GM18517 (cell line): ENCODE data around the gene PRTFDC1.
"Not testable (repeated sequence)": the region's sequence is repeated elsewhere in the genome, so short reads cannot be mapped to it uniquely, and the experiment has no call there.

Source experiments
- ATAC-seq: cut with Tn5 transposase; IDR thresholded peaks from one replicate; pipeline ENCODE4 v1.9.1; 2021; ENCODE audit warnings: mild to moderate bottlenecking, moderate library complexity; ENCODE audit not compliant: unreplicated experiment

Gene PRTFDC1

DNA sequence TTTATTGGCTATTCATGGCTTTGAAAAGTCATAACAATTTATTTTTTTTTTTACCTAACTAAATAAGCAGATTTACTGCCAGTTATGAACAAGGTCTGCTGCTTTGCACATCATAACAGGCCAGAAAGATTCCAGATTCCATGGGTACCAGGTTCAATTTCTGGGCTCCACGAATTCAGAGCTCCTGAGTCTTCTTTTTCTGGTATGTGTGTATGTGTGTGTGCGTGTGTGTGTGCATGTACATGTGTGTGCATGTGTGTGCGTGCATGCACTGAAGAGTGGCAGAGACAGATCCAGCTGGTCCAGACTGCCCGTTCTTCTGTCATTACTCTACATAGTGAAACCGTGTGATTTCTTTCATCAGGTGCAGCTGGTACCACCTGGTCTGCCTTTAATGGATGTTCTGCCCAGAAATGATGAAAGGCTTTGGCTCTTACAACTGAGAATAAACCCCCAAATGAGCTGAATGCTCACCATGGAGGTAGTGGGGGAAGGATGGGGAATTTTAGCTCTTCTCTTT is 14.6 kb upstream of the PRTFDC1 start:
- ATAC-seq = no peak

DNA sequence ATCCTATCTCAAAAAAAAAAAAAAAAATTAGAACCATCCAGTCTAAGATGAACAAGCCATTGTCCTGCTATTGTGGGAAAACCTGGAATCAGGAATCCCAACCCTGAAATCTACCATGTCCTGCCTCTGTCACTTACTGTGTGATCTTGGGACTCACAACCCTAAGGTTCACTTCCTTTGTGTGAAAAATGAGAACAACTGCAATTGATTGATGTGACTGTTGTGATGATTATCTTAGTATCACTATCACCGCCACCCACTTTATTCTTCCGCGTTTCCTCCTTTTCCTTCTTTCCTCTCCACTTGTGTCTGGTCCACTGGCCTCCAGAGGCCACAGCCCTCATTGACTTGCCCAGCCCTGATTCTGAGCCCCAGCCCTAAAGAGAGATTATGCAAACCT is 12.6 kb upstream of the PRTFDC1 start:
- ATAC-seq = no peak

DNA sequence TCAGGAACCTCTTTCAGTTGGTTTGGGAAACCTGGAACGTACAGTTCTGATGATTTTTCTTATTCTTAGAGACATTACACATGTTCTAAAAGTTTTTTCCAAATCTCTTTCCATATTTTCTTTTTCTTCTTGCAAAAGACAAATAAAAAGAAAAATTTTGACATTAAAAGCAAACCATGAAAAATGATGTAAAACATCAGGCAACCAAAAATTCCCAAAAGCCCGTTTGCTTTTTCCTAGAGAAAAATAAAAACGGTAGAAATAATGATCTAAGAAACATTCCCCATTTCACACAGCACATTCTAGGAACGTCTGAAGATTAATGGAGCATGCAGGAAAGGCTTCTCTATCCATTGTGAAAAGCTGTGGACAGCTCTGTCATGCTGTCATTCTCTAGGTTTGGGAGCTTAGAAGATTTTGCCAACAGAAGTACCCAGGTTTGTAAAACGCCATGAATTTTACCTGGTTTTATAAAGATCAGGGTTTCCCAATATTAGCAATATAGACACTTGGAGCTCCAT is 11.2 kb upstream of the PRTFDC1 start:
- ATAC-seq = no peak

DNA sequence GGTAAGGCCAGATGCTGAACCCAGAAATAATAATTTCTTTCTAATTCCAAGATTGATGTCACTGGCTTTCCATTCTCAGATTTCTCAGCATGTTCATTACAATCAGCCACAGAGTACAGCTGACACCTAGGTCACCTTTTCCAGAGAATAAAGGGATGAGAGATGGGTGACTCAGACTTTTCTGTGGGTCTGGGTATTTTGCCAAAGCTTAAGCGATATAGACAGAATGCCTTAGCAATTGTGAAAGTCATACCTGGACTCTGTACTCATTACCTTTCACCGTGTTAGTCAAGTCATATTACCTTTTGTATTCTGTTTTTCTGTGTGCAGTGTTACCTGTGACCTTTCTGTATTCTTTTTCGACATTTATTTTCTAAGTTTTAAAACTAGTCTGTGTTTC is 10.6 kb upstream of the PRTFDC1 start:
- no peak for ATAC-seq

DNA sequence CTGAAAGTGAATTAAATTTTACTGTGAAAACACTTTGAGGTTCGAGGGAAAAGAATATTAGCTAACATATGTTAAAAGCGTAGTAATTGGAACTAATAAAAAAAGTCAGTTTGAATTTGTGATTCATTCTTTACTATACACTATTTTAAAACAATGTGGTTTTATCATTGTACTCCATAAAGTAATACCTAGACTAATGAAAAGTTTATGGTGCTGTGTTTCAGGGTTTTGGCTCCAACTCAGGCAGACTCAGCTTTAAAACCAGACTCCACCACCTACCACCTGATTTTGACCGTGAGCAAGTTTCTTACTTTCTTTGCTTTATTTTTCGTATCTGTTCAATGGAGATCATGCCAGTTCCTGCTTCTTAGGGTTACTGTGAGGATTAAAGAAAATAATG is 9.2 kb upstream of the PRTFDC1 start:
- no peak for ATAC-seq

DNA sequence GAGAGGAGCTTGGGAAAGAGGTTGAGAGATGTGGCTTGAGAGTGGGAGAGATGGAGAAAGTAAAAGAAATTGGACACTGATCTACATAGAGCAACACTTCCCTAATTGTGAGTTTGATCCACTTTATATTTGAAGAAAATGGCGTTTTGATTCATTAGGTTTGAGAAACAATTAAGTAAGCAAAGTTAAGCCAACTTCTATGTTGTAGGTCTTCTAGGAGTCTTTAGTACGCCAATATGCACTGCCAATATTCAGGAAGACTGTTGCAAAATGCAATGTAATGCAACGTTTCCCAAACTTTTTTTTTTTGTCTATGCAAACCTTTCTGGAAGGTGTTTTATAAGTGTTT is 7.0 kb upstream of the PRTFDC1 start:
- no peak for ATAC-seq

DNA sequence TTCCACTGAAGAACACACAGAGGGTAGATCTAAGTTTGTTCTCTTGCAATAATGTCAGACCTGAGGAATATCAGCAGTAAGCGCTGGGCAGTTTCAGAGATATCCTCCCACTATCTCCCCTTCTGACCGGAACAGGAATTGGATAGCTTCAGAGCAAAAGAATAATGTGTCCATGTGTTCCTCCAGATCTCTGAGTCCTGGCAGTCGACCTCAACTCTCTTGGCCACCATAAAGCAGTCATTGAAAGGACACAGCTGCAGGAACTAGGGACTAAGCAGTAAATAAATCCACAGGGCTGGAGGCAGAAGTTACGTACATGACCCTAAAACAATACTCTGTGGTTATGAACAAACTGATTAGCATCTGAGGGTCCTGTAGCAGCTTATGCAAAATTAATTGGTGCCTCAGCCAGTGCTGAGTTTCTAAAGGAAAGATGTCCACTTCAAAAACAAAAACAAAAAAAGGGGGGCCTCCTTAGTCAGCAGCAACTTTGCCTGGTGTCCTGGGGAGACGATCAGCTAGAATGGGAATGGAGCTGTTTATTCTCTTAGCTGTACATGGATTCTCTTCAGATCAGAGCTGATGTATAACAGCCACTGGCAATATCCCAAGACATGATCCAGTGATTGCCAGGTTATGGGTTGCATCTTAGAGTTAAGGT is 6.4 kb upstream of the PRTFDC1 start:
- no peak for ATAC-seq

DNA sequence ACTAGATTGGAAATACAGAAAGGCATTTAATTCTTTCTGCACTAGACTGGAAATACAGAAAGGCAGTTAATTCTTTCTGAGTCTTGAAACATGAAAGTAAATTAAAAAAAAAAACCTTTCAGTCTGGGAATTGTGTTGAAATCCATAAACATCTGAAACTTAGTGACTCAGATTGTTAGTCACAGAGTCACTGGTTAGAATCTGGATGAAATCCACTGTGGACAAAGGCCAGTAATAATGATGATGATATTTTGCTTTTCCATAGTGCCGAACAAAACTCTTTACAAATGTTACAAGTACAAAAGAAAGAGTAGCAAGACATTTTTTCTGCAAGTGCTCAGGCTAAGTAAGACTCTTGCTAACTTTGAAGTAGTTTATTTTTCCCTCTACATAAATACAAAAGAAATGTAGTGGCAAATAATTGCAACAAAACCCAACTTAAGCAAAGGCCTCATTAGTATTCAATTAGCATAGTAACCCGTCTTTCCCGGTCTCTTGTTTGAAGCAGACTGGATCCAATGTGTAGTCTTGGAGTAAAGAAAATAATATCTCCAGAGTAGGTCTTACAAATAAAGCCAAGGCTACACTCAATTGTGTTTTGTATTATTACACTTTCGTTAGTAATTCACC is 5.8 kb upstream of the PRTFDC1 start:
- ATAC-seq = no peak

DNA sequence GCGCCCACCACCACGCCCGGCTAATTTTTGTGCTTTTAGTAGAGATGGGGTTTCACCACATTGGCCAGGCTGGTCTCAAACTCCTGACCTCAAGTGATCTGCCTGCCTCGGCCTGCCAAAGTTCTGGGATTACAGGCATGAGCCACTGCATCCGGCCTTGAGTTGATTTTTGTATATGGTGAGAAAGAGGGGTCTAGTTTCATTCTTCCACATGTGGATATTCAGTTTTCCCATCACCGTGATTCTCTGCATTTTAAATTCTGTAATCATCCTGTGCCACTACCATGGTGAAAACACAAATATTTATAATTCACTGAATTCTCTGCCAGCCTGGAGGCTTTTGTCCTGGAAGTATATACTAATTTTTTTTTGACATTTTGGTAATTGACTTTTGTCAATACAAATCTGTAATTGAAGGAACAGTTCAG is 5.2 kb upstream of the PRTFDC1 start:
- ATAC-seq = not testable (repeated sequence)

DNA sequence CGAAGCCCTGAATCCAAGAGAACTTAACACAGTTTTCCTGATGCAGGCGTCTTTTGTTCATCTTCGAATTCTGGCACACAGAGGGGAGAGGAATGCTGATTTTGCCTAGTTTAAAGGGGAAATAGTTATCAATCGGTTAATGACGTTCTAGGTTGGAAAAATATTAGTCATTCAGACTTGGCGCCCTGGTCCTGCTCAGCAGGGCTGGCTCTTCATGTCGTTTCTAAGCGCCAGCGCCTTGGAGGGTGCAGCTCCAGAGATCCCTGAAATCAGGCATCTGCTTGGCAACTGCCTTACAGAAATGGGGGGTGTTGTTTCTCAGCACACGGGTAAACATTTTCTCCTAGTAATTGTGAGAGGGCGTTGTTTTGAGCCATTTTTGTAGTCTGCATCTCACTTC is 1.3 kb upstream of the PRTFDC1 start:
- no peak for ATAC-seq

DNA sequence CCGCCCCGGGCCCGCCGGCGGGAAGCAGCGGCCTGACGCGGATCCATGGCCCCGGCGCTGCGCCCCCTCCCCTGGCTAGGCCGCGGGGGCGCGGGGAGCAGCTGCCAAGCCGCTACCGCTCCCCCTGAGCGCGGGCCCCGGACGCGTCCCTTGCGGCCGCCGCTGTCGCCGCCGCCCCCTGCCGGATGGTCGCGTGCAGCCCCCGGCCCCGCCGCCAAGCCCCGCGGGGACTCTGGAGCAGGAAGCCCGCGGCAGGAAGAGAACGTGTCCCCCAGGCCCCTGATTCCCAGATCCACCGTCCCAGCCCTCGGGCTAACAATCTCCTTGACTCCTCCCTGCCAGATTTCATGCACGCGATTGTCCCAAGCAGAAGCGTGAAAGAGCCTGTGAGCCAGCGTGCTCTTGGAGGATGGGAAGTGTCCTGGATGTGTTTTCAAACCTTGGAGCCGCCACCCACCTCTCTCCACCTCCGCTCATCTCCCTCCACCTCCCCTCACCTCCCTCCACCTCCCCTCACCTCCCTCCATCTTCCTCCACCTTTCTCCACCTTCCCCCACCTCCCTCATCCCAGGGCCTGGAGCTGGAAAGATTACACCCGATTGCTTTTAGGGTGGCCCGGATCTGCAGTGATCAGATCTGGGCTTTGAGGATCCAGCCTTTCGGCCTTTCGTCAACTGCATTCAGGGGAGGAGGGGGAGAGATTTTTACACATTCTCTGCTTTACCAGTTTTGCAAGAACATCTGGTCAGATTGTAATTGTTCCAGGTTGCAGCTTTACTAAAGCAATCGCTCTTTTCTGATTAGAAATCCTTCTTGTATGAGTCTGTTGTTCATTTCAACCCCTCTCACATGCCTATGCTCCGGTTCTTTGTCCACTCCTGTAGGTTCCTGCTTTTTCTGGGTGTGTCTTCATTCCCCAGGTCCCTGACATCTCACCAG is 570 bp upstream of the PRTFDC1 start:
- peak; percentile 65 for ATAC-seq

DNA sequence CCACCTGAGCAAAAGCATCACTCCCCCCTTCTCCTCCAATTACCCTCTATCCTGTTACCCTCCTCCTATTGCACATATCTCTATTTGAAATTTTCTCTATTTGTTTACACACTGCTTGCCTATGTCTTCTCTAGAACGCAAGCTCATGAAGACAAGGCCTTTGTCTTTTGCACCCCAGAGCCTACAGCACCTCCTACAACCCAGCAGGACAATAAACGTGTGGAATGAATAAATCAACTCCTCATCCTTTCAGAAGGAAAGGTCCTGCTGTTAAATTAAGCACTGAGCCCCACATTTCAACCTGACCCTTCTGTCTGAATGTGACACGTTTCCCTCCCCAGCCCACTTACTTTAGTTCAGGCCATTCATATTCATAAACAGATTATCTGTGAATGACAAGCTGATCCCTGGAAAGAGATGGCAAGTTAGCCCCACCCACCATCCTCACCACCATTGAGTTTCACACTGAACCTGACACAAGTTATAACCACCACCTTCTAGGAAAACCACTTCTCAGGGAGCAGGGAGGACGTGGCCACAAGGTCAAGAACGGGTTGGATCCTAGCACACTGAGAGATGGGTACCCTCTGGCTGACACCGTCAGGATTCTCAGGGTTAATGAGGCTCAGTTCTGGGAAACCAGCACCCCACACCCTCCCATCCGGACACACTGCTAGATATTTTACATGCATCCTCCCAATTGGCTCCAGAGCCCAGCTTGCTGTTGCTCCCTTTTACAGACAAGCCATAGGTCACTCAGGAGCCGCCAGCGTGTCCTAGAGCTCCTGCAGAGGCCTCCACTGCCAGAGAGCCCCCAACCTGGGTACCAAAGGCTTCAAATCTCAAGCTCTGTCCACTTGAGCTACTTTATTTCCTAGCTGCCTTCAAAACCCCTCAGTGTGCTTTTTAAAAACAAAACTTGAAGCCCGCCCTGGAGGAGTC is 934 bp downstream of the PRTFDC1 start:
- ATAC-seq = no peak

DNA sequence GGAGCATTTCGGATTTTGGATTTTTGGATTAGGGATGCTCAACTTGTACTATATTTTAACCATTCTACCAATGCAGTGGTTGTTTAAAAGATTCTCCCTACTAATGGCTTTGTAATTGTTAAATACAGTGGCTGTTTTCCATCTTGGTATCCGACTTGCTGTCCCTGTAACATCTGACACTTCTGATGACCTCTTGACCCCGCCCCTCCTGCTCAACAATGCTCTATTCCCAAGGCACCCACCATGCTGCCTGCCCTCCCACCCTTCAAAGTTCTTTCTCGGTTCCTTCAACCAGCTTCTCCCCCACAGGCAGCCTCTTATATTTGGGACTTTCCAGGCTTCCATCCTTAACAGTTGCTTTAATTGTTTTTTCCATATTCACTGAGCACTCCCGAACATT is 2.0 kb downstream of the PRTFDC1 start:
- ATAC-seq = no peak

DNA sequence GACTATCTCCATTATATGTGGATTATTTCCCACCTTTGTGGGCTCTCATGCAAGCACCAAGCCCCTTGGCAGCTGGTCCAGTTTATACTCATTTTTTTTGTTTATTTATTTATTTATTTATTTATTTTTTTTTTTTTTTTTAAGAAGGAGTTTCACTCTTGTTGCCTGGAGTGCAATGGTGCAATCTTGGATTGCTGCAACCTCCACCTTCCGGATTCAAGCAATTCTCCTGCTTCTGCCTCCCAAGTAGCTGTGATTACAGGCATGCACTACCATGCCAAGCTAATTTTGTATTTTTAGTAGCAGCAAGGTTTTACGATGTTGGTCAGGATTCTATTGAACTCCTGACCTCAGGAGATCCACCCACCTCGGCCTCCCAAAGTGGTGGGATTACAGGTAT is 2.8 kb downstream of the PRTFDC1 start:
- no peak for ATAC-seq

DNA sequence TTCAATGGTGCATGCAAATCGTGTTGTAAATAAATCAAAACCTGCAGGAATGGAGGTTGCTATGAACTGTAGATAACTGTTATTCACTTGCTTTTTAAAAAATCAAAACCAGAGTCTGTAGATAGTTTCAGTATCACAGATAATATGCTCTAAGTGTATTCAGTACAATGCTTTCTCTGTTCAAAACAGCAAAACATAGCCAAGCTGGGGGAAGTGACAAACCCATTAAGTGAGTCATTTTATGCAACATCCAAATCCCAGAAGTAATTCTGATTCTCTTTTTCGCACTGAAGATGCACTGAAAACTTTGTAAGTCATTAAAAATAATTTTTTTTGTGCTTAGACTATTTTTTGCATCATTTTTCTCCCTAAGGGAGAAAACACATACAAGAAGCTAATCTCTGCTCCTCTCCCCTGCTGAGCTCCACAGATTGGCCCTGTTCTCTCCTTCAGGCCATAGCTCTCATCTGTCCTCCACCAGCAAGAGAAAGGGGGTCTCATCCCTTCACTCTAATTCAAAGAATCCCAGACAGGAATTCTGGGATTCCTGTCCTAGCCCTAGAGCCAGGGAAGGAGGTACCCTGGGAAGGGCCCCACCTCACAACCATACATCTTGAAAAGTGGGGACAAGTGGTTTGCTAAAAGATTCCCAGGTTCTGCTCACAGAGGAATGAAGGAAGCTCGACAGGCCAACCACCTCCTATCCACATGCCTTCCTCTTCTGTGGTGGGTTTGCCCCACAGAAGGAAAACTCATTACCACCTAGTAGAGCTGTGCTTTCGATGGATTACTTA is 4.9 kb downstream of the PRTFDC1 start:
- ATAC-seq = peak; percentile 80

DNA sequence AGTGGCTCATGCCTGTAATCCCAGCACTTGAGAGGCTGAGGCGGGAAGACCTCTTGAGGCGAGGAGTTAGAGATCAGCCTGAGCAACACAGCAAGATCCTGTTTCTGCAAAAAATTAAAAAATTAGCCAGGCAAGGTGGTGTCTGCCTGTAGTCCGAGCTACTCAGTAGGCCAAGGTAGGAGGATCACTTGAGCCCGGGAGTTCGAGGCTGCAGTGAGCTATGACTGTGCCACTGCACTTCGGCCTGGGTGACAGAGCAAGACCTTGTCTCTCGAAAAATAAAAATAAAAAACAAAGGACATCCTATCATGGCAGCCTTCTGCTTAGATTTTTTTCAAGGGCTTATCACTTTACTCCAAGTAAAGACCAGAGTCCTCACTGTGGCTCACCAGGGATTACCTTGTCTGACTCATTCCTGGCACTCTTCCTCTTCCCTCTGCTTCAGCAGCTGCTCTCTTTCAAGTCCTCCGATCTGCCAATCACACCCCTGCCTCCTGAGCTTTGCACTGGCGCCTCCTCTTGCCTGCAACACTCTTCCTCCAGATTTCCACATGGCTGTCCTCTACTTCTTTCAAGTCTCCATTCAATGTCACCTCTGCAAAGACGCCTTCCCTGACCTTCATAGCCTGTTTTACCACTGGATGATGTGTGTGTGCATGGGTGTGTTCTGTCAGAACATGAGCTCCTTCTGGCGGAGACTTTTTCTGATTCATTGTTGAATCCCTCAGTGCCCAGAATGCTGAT is 7.7 kb downstream of the PRTFDC1 start:
- ATAC-seq = no peak

DNA sequence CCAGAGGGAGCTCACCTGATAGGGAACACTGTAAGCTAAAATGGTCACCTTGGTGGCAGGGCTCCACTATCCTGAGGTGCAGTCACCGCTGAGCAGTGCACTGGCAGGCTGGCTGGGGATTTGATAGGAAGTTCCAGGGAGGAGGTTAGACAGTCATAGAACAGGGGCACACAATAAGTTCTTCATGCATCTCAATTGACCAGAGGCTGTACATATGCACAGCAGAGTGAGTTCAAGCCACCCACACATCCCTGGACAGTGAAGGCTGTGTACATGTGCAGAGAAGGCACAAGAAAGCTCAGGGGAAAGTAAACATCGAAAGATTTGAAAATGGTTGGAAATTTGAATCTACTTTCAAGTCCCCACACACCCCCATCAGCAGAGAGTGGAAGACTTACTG is 13.9 kb downstream of the PRTFDC1 start:
- no peak for ATAC-seq

DNA sequence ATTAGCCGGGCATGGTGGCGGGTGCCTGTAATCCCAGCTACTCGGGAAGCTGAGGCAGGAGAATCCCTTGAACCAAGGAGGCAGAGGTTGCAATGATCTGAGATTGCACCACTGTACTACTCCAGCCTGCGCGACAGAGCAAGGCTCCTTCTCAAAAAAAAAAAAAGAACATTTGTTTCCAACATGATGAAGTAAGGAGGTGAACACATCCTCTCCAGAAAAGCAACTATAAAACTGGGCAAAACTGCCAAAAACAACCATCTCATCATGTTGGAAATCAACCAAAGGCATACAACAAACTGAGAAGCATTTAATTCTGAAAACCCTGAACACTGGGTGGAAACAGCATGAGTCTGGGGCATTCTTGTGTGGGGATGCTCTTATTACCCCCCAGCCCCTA is 14.3 kb downstream of the PRTFDC1 start:
- no peak for ATAC-seq
